Endodermal cell (in vitro differentiated cells): Measurements from ENCODE around the gene CAMK2B. TPM values are rescaled to one million over a fixed set of nuclear protein-coding genes. Genes with fewer than 3 reads are reported as not detected.
A peak's percentile ranks its signal among the peaks of the same experiment; 100 is the strongest.

ENCODE experiments used
- DNase-seq: peaks from one replicate; pipeline ENCODE4 v3.0.0-alpha.2; 2017
- H3K27ac ChIP-seq: 2 replicates; pipeline ENCODE4 v1.5.1; 2013; ENCODE audit warnings: mild to moderate bottlenecking, low read depth, low read length, moderate library complexity
- H3K27me3 ChIP-seq: 2 replicates; pipeline ENCODE4 v1.6.1; 2013; ENCODE audit warnings: mild to moderate bottlenecking, low read length, moderate library complexity; ENCODE audit not compliant: insufficient read depth, control insufficient read depth, poor library complexity, severe bottlenecking
- H3K36me3 ChIP-seq: 2 replicates; pipeline ENCODE4 v1.7.0; 2013; ENCODE audit warnings: mild to moderate bottlenecking, low read length, moderate library complexity; ENCODE audit not compliant: control insufficient read depth, insufficient read depth
- H3K4me1 ChIP-seq: one replicate; pipeline ENCODE4 v1.7.0; 2013; ENCODE audit warnings: low read length; ENCODE audit not compliant: control insufficient read depth, insufficient read depth
- H3K4me3 ChIP-seq: 2 replicates; pipeline ENCODE4 v1.5.1; 2013; ENCODE audit warnings: mild to moderate bottlenecking, low read length, moderate library complexity
- H3K9ac ChIP-seq: 2 replicates; pipeline ENCODE4 v1.6.1; 2013; ENCODE audit warnings: mild to moderate bottlenecking, low read length, moderate library complexity; ENCODE audit not compliant: poor library complexity, severe bottlenecking; ENCODE audit errors: extremely low read depth
- H3K9me3 ChIP-seq: 2 replicates; pipeline ENCODE4 v1.6.1; 2013; ENCODE audit warnings: mild to moderate bottlenecking, low read length, moderate library complexity; ENCODE audit not compliant: control insufficient read depth
- H3K27ac Mint-ChIP-seq: 2 replicates; pipeline ENCODE4 v1.8.0; 2020; ENCODE audit warnings: mixed read lengths
- H3K27me3 Mint-ChIP-seq: 2 replicates; pipeline ENCODE4 v1.8.0; 2021; ENCODE audit warnings: mild to moderate bottlenecking, mixed read lengths; ENCODE audit not compliant: insufficient read depth
- H3K36me3 Mint-ChIP-seq: 2 replicates; pipeline ENCODE4 v1.8.0; 2020; ENCODE audit warnings: low read depth, mixed read lengths
- H3K4me1 Mint-ChIP-seq: 2 replicates; pipeline ENCODE4 v1.8.0; 2020; ENCODE audit warnings: mixed read lengths
- H3K4me3 Mint-ChIP-seq: 2 replicates; pipeline ENCODE4 v1.8.0; 2020; ENCODE audit warnings: mild to moderate bottlenecking, moderate library complexity, mixed read lengths
- H3K9me3 Mint-ChIP-seq: 2 replicates; pipeline ENCODE4 v1.8.0; 2020; ENCODE audit warnings: mild to moderate bottlenecking, mixed read lengths
- WGBS, 2 experiments: methylation state at CpG; one replicate each; pipeline versions ENCODE4 v1.1.5 to v1.1.7; 2013; ENCODE audit warnings: missing lambda C conversion rate in 2 of 2, mixed read lengths in 1 of 2; ENCODE audit not compliant: insufficient coverage in 1 of 2, insufficient read length in 1 of 2; 5-methylcytosine and 5-hydroxymethylcytosine counted together
- total RNA-seq, 2 donors: library from RNA; stranded (reverse); fragmentation: NEBNext Ultra II Directional in 1 of 2; extraction: Animal tissue kit (Norgen Biotek cat#: 25700) in 1 of 2; gene quantifications; 2 replicates in 1 of 2; 3 replicates in 1 of 2; pipeline ENCODE4 v1.2.1, GENCODE V29; 2021
- TF ChIP-seq, protein P1 (sequence below): fragments of 200-600 bp; sonication (generic); conservative IDR thresholded peaks from 2 replicates; pipeline ENCODE4 v1.5.0; 2021; ENCODE audit warnings: antibody characterized with exemption, mild to moderate bottlenecking

The CAMK2B gene
- total RNA-seq, 2 donors from 2014 or later, result 0.26 TPM; not detected in 1

DNA sequence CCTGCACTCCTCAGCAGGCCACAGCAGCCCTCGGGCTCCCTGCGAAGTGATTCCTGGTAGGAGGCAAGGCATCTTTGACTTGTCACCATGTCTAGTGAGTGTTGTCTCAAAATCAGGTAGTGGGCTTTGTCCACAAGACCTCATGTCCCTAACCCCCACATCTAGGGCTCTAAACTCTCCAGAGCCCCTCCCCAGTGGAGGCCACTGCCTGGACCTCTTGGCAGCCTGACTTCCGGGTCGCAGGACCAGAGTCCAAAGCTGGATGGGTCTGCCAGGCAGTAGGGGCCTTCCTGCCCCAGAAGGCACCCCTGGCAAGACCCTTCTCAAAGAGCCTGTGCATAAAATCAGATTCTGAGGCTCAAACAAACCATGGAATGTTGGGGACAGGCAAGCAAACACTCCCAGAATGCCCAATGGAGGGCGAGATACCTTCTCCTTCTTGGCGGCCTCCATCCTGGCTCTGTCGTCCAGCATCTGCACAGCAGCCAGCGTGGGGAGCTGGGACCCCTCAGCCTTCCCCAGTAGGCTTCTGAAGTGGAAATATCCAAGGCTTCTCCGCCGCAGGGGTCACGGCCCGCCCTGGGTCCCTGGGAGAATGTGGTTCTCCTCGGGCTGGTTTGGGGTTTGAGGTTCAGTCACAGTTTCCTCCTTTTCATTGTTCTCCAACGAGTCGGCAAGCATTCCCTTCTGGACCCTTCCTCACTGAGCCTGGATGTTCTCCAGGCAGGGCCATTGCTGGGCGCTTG is 136.7 kb downstream of the CAMK2B start:
- no peak overlapping the region for H3K4me3 Mint-ChIP-seq
- Histone ChIP-seq H3K27ac (no peak overlapping the region), H3K9me3 (no peaks in the 10 kb centered on the region), H3K36me3 (no peaks in the 10 kb centered on the region), H3K9ac (no peak overlapping the region), H3K27me3 (no peaks in the 10 kb centered on the region), H3K4me1 (peaks cover 2% of the 10 kb centered on the region), H3K4me3 (no peak overlapping the region)
- TF ChIP-seq, protein P1, sequence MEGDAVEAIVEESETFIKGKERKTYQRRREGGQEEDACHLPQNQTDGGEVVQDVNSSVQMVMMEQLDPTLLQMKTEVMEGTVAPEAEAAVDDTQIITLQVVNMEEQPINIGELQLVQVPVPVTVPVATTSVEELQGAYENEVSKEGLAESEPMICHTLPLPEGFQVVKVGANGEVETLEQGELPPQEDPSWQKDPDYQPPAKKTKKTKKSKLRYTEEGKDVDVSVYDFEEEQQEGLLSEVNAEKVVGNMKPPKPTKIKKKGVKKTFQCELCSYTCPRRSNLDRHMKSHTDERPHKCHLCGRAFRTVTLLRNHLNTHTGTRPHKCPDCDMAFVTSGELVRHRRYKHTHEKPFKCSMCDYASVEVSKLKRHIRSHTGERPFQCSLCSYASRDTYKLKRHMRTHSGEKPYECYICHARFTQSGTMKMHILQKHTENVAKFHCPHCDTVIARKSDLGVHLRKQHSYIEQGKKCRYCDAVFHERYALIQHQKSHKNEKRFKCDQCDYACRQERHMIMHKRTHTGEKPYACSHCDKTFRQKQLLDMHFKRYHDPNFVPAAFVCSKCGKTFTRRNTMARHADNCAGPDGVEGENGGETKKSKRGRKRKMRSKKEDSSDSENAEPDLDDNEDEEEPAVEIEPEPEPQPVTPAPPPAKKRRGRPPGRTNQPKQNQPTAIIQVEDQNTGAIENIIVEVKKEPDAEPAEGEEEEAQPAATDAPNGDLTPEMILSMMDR, result no peak
- no peaks in the 10 kb centered on the region for H3K27me3 Mint-ChIP-seq
- no peaks in the 10 kb centered on the region for H3K36me3 Mint-ChIP-seq
- H3K9me3 Mint-ChIP-seq, result no peaks in the 10 kb centered on the region
- H3K4me1 Mint-ChIP-seq, result peaks cover 10% of the 10 kb centered on the region
- H3K27ac Mint-ChIP-seq, result peak overlapping the region; percentile 40
- WGBS, 2 experiments, result 94 to 96% methylated on average over 10 to 16 of the region's 16 CpGs
- DNase-seq, result no peak

DNA sequence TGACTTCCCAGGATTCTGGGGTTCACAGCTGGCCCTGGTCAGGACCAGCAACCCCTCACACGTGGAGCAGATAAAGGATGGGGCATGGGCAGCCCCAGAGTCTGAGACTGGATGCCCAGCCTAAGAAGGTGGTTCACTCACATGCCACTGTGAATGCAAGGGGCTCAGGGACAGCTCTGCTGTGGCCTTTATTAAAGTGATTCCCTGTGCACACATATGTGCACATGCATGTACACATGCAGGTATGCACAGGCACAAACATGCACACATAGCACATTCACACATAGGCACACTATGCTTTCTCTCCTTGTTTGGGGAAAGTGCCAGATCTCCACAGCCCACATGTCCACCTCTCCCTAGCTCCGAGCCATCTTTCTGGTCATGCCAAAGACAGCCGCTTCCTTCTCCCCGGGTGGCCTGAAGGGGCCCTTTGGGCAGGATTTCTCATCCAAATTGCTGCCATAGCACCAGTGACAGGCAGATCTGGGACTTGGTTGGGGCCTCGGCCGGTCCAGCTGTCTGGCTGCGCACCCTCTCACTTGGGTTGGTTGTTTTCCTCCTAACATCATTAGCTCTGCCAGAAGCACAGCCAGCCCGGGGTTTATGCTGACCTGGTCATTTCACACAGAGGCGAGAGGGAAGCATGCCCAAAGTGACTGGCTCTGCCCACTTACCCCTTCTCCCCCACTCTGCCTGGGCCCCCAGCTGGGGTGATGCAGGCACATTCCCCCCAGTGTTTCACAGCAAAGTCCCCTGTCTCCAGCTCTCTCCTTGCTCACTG is 137.6 kb downstream of the CAMK2B start:
- Mint-ChIP-seq H3K4me3 (no peak overlapping the region), H3K9me3 (peaks cover 5% of the 10 kb centered on the region), H3K36me3 (no peaks in the 10 kb centered on the region), H3K4me1 (peaks cover 10% of the 10 kb centered on the region), H3K27ac (no peak overlapping the region), H3K27me3 (peaks cover 7% of the 10 kb centered on the region)
- TF ChIP-seq, protein P1, result no peak
- Histone ChIP-seq H3K27ac (no peak overlapping the region), H3K27me3 (no peaks in the 10 kb centered on the region), H3K4me3 (no peak overlapping the region), H3K36me3 (no peaks in the 10 kb centered on the region), H3K9ac (no peak overlapping the region), H3K9me3 (peaks cover 3% of the 10 kb centered on the region), H3K4me1 (peaks cover 2% of the 10 kb centered on the region)
- DNase-seq, result peak; percentile 44
- 91 to 97% methylated on average over 5 to 9 of the region's 9 CpGs for WGBS, 2 experiments

DNA sequence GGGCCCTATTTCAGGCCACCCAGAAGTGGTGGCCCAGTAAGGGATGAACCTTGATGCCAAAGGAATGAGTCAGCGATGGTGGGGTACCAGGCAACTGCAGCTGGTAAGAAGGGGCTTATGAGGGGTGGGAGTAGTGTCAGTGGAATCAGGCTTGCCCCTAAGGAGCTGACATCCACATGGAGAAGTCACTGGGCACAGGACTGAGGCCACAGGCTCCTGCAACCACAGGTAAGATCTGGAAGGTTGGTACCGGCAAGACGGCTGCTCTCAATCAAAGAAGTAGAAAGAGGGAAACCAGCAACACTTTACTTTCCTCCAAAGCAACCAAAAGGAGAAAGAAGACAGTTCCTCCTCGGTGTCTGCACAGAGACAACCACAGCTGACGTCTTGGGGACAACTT is 138.7 kb downstream of the CAMK2B start:
- Histone ChIP-seq H3K36me3 (no peaks in the 10 kb centered on the region), H3K4me3 (no peak overlapping the region), H3K9me3 (peaks cover 7% of the 10 kb centered on the region), H3K9ac (no peak overlapping the region), H3K27me3 (no peaks in the 10 kb centered on the region), H3K4me1 (peaks cover 2% of the 10 kb centered on the region), H3K27ac (no peak overlapping the region)
- no peak for DNase-seq
- Mint-ChIP-seq H3K36me3 (no peaks in the 10 kb centered on the region), H3K9me3 (peaks cover 13% of the 10 kb centered on the region), H3K4me3 (no peak overlapping the region), H3K27ac (no peak overlapping the region), H3K27me3 (peaks cover 16% of the 10 kb centered on the region), H3K4me1 (peaks cover 7% of the 10 kb centered on the region)
- TF ChIP-seq, protein P1, result no peak
- WGBS, 2 experiments, result 83 to 88% methylated on average over 2 to 5 of the region's 5 CpGs
